ENCODE measurements around the gene NOL6. TPM values are rescaled to one million over a fixed set of nuclear protein-coding genes. Genes with fewer than 3 reads are reported as not detected.

NOL6 gene
- total and polyA plus RNA-seq, 4 donors, result 14.4 to 42.5 (median 32.1) TPM

GRCh38 chr9:33443464-33444154, 30.1 kb downstream of the NOL6 start:
- no peak for ATAC-seq (ENCODE audit: insufficient read depth, low FRiP score)
- Histone ChIP-seq H3K4me3 (no peak overlapping the region), H3K36me3 (ENCODE audit: control insufficient read depth in 4 of 4, insufficient read depth in 4 of 4, low read length in 4 of 4) (peaks cover 0 to 21% (median 0%) of the 10 kb centered on the region in 4 donors), H3K9ac (ENCODE audit: insufficient read depth in 1 of 2, low read length in 2 of 2) (no peak overlapping the region), H3K27me3 (ENCODE audit: control insufficient read depth in 3 of 3, insufficient read depth in 3 of 3, low read length in 2 of 3) (peaks cover 0 to 5% (median 0%) of the 10 kb centered on the region in 3 donors), H3K27ac (ENCODE audit: low read depth in 1 of 2, low read length in 1 of 2) (no peak overlapping the region), H3K9me3 (ENCODE audit: control insufficient read depth in 4 of 4, insufficient read depth in 3 of 4, low read length in 3 of 4) (no peaks in the 10 kb centered on the region), H3K4me1 (ENCODE audit: control insufficient read depth in 5 of 5, insufficient read depth in 5 of 5, low read length in 5 of 5) (peaks cover 0 to 28% (median 9%) of the 10 kb centered on the region in 5 donors)
- peak in 1 of 3 donors; percentile 25 for DNase-seq
- no peak for TF ChIP-seq CTCF (IDR thresholded peaks at IDR 0.05; ENCODE audit: control extremely low read depth, extremely low read depth)
- 73% methylated on average over 10 of the region's 10 CpGs for WGBS, 2 donors

DNA sequence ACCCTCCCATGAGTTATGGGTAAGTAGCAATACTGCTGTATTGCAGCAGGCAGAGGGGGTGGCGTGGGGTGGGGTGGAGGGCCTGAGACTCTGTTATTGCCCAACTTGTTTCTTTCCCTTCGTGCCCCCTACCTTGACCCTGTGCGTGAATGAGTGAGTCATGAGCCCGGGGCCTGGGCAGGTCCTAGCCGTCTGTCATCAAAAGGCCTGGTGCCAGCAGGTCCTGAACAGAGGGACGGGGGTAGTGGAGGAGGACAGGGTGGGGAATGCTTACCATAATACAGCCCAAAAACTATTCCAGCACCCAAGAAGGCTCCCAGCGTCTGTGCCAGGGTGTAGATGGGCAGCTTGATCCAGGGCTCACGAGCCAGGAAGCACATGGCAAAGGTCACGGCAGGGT, 30.7 kb downstream of the NOL6 start:
- peaks cover 0 to 2% (median 0%) of the 10 kb centered on the region in 3 donors for H3K27me3 ChIP-seq (ENCODE audit: control insufficient read depth in 3 of 3, insufficient read depth in 3 of 3, low read length in 2 of 3)
- H3K4me1 ChIP-seq (ENCODE audit: control insufficient read depth in 5 of 5, insufficient read depth in 5 of 5, low read length in 5 of 5), result peaks cover 0 to 28% (median 9%) of the 10 kb centered on the region in 5 donors
- TF ChIP-seq CTCF (IDR thresholded peaks at IDR 0.05; ENCODE audit: control extremely low read depth, extremely low read depth), result no peak
- WGBS, 2 donors, result 78 to 86% methylated on average over 9 of the region's 9 CpGs
- no peak overlapping the region for H3K4me3 ChIP-seq
- DNase-seq (no peak), ATAC-seq (ENCODE audit: insufficient read depth, low FRiP score) (no peak)
- no peak overlapping the region for H3K27ac ChIP-seq (ENCODE audit: low read depth in 1 of 2, low read length in 1 of 2)
- H3K36me3 ChIP-seq (ENCODE audit: control insufficient read depth in 4 of 4, insufficient read depth in 4 of 4, low read length in 4 of 4), result peaks cover 0 to 21% (median 0%) of the 10 kb centered on the region in 4 donors
- H3K9ac ChIP-seq (ENCODE audit: insufficient read depth in 1 of 2, low read length in 2 of 2), result no peak overlapping the region
- no peaks in the 10 kb centered on the region for H3K9me3 ChIP-seq (ENCODE audit: control insufficient read depth in 4 of 4, insufficient read depth in 3 of 4, low read length in 3 of 4)

DNA sequence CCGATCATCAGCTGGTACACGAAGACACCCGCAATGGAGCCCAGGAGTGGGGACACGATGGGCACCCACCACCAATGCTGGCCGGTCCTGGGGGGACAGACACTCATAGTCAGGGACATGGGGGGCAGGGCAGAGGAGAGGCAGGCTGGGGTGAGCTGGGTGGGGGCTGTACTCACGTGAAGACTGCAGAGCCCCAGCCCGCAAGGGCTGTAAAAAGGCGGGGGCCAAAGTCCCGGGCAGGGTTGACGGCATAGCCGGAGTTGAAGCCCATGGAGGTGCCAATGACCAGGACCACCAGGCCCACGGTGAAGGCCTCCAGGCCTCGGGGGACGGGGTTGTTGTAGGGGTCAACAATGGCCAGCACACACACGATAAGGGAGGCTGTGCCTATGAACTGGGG, 31.6 kb downstream of the NOL6 start:
- ATAC-seq (ENCODE audit: insufficient read depth, low FRiP score), result no peak

More for the DNA sequence above, 31.6 kb downstream of the NOL6 start:
- Histone ChIP-seq H3K4me1 (ENCODE audit: control insufficient read depth in 5 of 5, insufficient read depth in 5 of 5, low read length in 5 of 5) (peaks cover 0 to 21% (median 6%) of the 10 kb centered on the region in 5 donors), H3K36me3 (ENCODE audit: control insufficient read depth in 4 of 4, insufficient read depth in 4 of 4, low read length in 4 of 4) (peaks cover 0 to 21% (median 0%) of the 10 kb centered on the region in 4 donors), H3K4me3 (no peak overlapping the region), H3K9ac (ENCODE audit: insufficient read depth in 1 of 2, low read length in 2 of 2) (no peak overlapping the region), H3K9me3 (ENCODE audit: control insufficient read depth in 4 of 4, insufficient read depth in 3 of 4, low read length in 3 of 4) (no peaks in the 10 kb centered on the region), H3K27ac (ENCODE audit: low read depth in 1 of 2, low read length in 1 of 2) (no peak overlapping the region), H3K27me3 (ENCODE audit: control insufficient read depth in 3 of 3, insufficient read depth in 3 of 3, low read length in 2 of 3) (no peaks in the 10 kb centered on the region)
- DNase-seq, result no peak
- WGBS, 2 donors, result 93 to 95% methylated on average over 15 of the region's 15 CpGs
- TF ChIP-seq CTCF (IDR thresholded peaks at IDR 0.05; ENCODE audit: control extremely low read depth, extremely low read depth), result no peak

Measured in lung (tissue), 12 donors.